GM23338 (cell line): ENCODE results near the gene C2orf49.

Source experiments
- EZH2 ChIP-seq: fragments of 200-600 bp; sonication (generic); IDR thresholded peaks from one replicate; pipeline ENCODE4 v1.8.0; 2017; ENCODE audit warnings: antibody characterized with exemption, mild to moderate bottlenecking, low read depth; ENCODE audit not compliant: unreplicated experiment
- EZH2phosphoT487 ChIP-seq: fragments of 200-600 bp; sonication (generic); IDR thresholded peaks from one replicate; pipeline ENCODE4 v1.8.1; 2018; ENCODE audit warnings: antibody characterized with exemption; ENCODE audit not compliant: unreplicated experiment
- JUNB ChIP-seq: IDR thresholded peaks from one replicate; pipeline ENCODE4 v1.6.1; 2016; ENCODE audit warnings: antibody characterized with exemption; ENCODE audit not compliant: unreplicated experiment
- NANOG ChIP-seq: IDR thresholded peaks from 2 replicates; pipeline ENCODE4 v1.6.1; 2016; ENCODE audit warnings: antibody characterized with exemption, borderline replicate concordance
- POLR2AphosphoS5 ChIP-seq: IDR thresholded peaks from 2 replicates; pipeline ENCODE4 v1.6.1; 2016; ENCODE audit warnings: antibody characterized with exemption, low read depth
- TF ChIP-seq, protein P1 (sequence below), 2 experiments: fragments of 200-600 bp in 1 of 2; sonication (generic) in 1 of 2; conservative IDR thresholded peaks; 2 replicates each; pipeline versions ENCODE4 v1.5.1 to v1.6.1; 2016 to 2017; ENCODE audit warnings: antibody characterized with exemption in 2 of 2, low read depth in 2 of 2, mild to moderate bottlenecking in 2 of 2, moderate library complexity in 1 of 2
- TF ChIP-seq, protein P2 (sequence below): IDR thresholded peaks from one replicate; pipeline ENCODE4 v1.6.1; 2018; ENCODE audit warnings: antibody characterized with exemption; ENCODE audit not compliant: unreplicated experiment

DNA sequence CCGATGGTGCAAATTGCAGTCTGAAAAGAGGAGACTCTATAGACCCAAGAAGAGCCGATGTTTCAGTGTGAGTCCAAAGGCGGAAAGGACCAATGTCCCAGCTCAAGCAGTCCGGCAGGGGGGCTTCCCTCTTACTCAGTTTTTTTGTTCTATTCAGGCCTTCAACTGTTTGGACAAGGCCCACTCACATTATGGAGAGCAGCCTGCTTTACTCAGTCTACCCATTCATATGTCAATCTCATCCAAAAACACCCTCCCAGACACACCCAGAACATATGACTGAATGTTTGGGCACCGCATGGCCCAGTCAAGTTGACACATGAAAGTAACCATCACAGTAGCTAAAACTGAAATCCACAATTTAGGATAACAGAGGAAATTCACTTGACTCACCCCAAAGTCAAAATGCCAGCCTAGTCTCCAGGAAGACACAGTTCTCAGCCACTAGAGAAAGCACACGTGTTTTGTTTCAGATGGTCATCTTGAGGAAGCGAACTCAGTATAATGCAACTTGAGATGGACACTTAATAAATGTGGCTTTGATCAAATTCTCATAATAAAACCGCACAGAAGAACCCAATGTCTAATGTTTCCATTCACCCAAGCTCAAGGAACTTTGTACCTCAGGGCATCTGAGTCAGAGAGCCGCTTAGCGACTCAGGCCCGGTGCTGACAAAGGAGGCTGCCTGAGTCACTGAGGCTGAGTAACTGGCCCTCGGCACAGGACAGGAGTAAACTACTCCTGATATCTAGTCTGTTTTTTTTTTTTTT, 59.1 kb downstream of the C2orf49 start:
- TF ChIP-seq, protein P1, sequence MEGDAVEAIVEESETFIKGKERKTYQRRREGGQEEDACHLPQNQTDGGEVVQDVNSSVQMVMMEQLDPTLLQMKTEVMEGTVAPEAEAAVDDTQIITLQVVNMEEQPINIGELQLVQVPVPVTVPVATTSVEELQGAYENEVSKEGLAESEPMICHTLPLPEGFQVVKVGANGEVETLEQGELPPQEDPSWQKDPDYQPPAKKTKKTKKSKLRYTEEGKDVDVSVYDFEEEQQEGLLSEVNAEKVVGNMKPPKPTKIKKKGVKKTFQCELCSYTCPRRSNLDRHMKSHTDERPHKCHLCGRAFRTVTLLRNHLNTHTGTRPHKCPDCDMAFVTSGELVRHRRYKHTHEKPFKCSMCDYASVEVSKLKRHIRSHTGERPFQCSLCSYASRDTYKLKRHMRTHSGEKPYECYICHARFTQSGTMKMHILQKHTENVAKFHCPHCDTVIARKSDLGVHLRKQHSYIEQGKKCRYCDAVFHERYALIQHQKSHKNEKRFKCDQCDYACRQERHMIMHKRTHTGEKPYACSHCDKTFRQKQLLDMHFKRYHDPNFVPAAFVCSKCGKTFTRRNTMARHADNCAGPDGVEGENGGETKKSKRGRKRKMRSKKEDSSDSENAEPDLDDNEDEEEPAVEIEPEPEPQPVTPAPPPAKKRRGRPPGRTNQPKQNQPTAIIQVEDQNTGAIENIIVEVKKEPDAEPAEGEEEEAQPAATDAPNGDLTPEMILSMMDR (conservative IDR thresholded peaks at IDR 0.05; ENCODE audit: low read depth in 2 of 2): no peak
- no peak for TF ChIP-seq EZH2phosphoT487
- TF ChIP-seq EZH2: no peak
- TF ChIP-seq, protein P2, sequence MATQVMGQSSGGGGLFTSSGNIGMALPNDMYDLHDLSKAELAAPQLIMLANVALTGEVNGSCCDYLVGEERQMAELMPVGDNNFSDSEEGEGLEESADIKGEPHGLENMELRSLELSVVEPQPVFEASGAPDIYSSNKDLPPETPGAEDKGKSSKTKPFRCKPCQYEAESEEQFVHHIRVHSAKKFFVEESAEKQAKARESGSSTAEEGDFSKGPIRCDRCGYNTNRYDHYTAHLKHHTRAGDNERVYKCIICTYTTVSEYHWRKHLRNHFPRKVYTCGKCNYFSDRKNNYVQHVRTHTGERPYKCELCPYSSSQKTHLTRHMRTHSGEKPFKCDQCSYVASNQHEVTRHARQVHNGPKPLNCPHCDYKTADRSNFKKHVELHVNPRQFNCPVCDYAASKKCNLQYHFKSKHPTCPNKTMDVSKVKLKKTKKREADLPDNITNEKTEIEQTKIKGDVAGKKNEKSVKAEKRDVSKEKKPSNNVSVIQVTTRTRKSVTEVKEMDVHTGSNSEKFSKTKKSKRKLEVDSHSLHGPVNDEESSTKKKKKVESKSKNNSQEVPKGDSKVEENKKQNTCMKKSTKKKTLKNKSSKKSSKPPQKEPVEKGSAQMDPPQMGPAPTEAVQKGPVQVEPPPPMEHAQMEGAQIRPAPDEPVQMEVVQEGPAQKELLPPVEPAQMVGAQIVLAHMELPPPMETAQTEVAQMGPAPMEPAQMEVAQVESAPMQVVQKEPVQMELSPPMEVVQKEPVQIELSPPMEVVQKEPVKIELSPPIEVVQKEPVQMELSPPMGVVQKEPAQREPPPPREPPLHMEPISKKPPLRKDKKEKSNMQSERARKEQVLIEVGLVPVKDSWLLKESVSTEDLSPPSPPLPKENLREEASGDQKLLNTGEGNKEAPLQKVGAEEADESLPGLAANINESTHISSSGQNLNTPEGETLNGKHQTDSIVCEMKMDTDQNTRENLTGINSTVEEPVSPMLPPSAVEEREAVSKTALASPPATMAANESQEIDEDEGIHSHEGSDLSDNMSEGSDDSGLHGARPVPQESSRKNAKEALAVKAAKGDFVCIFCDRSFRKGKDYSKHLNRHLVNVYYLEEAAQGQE: no peak
- no peak for TF ChIP-seq POLR2AphosphoS5
- TF ChIP-seq NANOG: no peak
- TF ChIP-seq JUNB: no peak
